ENCODE results near the gene CTNNA3. TPM values are rescaled to one million over a fixed set of nuclear protein-coding genes. Genes with fewer than 3 reads are reported as not detected.

Gene CTNNA3
- polyA plus RNA-seq, 1 experiment = not detected

GRCh38 chr10:66951896-66952295, 744.1 kb downstream of the CTNNA3 start:
- Histone ChIP-seq H3K4me3 (ENCODE audit: low read depth, low read length) (no peak overlapping the region), H3K36me3 (ENCODE audit: control insufficient read depth, insufficient read depth, low read length) (no peaks in the 10 kb centered on the region), H3K27me3 (ENCODE audit: control insufficient read depth, insufficient read depth, low read length) (no peaks in the 10 kb centered on the region)
- no peak for TF ChIP-seq CTCF (IDR thresholded peaks at IDR 0.05; ENCODE audit: insufficient read depth, low read depth, low read length)
- POLR2A ChIA-PET = no interaction called here
- CTCF ChIA-PET = no interaction called here
- no peak for DNase-seq (ENCODE audit: low read depth)

- CTCF ChIA-PET = interaction anchor here (0.6 kb wide), 1 partner anchor 529 kb away, joined by 5 read pairs; no protein-coding TSS in a partner anchor
- no peaks in the 10 kb centered on the region for H3K36me3 ChIP-seq (ENCODE audit: control insufficient read depth, insufficient read depth, low read length)
- H3K27me3 ChIP-seq (ENCODE audit: control insufficient read depth, insufficient read depth, low read length) = no peaks in the 10 kb centered on the region
- TF ChIP-seq CTCF (IDR thresholded peaks at IDR 0.05; ENCODE audit: insufficient read depth, low read depth, low read length) = no peak
- DNase-seq (ENCODE audit: low read depth) = no peak
- POLR2A ChIA-PET = no interaction called here
- no peak overlapping the region for H3K4me3 ChIP-seq (ENCODE audit: low read depth, low read length)
Observed at GRCh38 chr10:66943590-66943989, 752.4 kb downstream of the CTNNA3 start.

- Histone ChIP-seq H3K36me3 (ENCODE audit: control insufficient read depth, insufficient read depth, low read length) (no peaks in the 10 kb centered on the region), H3K4me3 (ENCODE audit: low read depth, low read length) (no peak overlapping the region), H3K27me3 (ENCODE audit: control insufficient read depth, insufficient read depth, low read length) (no peaks in the 10 kb centered on the region)
- TF ChIP-seq CTCF (IDR thresholded peaks at IDR 0.05; ENCODE audit: insufficient read depth, low read depth, low read length) = no peak
- no peak for DNase-seq (ENCODE audit: low read depth)
- ChIA-PET CTCF (no interaction called here), POLR2A (no interaction called here)
Observed at GRCh38 chr10:66942407-66942806, 753.6 kb downstream of the CTNNA3 start.

- no peak overlapping the region for H3K4me3 ChIP-seq (ENCODE audit: low read depth, low read length)
- no peaks in the 10 kb centered on the region for H3K36me3 ChIP-seq (ENCODE audit: control insufficient read depth, insufficient read depth, low read length)
- no peaks in the 10 kb centered on the region for H3K27me3 ChIP-seq (ENCODE audit: control insufficient read depth, insufficient read depth, low read length)
- POLR2A ChIA-PET = no interaction called here
- DNase-seq (ENCODE audit: low read depth) = no peak
- TF ChIP-seq CTCF (IDR thresholded peaks at IDR 0.05; ENCODE audit: insufficient read depth, low read depth, low read length) = no peak
- CTCF ChIA-PET = no interaction called here
Observed at GRCh38 chr10:66941491-66941890, 754.5 kb downstream of the CTNNA3 start.

GRCh38 chr10:66940965-66941364, 755.0 kb downstream of the CTNNA3 start:
- no peak for TF ChIP-seq CTCF (IDR thresholded peaks at IDR 0.05; ENCODE audit: insufficient read depth, low read depth, low read length)
- ChIA-PET CTCF (interaction anchor here (1.1 kb wide), 1 partner anchor 13 kb away, joined by 6 read pairs; no protein-coding TSS in a partner anchor), POLR2A (no interaction called here)
- Histone ChIP-seq H3K27me3 (ENCODE audit: control insufficient read depth, insufficient read depth, low read length) (no peaks in the 10 kb centered on the region), H3K36me3 (ENCODE audit: control insufficient read depth, insufficient read depth, low read length) (no peaks in the 10 kb centered on the region), H3K4me3 (ENCODE audit: low read depth, low read length) (no peak overlapping the region)
- DNase-seq (ENCODE audit: low read depth) = no peak

All from BJ (cell line).